GM12878 (cell line): ENCODE measurements around the gene ARFIP1. TPM values are rescaled to one million over a fixed set of nuclear protein-coding genes. Genes with fewer than 3 reads are reported as not detected.

Source experiments
- ATAC-seq: fragments of 200-7000 bp; cut with Tn5 transposase; 3 replicates; pipeline ENCODE4 v1.9.1; 2020; ENCODE audit warnings: mild to moderate bottlenecking, moderate library complexity
- BruUV-seq: library from RNA; stranded (reverse); fragments of 400-500 nt; replicated peaks from 2 replicates; lab custom pipeline; 2021; lab: Mats Ljungman, UMichigan
- CTCF ChIA-PET: fragments of 300-600 bp; sonication (Branson Sonifier 250); formaldehyde crosslinking; extraction: SDS; loops from one replicate; lab custom pipeline; 2021; ENCODE audit warnings: inconsistent platforms; lab: Yijun Ruan, JAX
- POLR2A ChIA-PET: fragments of 350-600 bp; formaldehyde crosslinking; extraction: SDS; loops from one replicate; lab custom pipeline; 2021; ENCODE audit warnings: inconsistent platforms; lab: Charles Lee
- RAD21 ChIA-PET: fragments of 300-600 bp; sonication (Branson Sonifier 250); formaldehyde crosslinking; loops from one replicate; lab custom pipeline; 2023; ENCODE audit warnings: antibody characterized with exemption; ENCODE audit not compliant: unreplicated experiment; lab: Charles Lee
- SMC1A ChIA-PET: fragments of 300-600 bp; sonication (Branson Sonifier 250); formaldehyde crosslinking; loops from one replicate; lab custom pipeline; 2023; ENCODE audit not compliant: unreplicated experiment, uncharacterized antibody; lab: Charles Lee
- DNase-seq: peaks from one replicate; pipeline ENCODE4 v3.0.0-alpha.2; 2011; ENCODE audit warnings: low read depth, low spot score
- FAIRE-seq: peaks from 3 replicates; lab custom pipeline; 2011; peaks lifted over from hg19 to GRCh38; lab: Jason Lieb, UNC
- H2AFZ ChIP-seq: 2 replicates; pipeline ENCODE4 v1.6.0; 2011; ENCODE audit warnings: low read depth, low read length, control low read depth; ENCODE audit not compliant: control insufficient read depth
- H3K27ac ChIP-seq: 2 replicates; pipeline ENCODE4 v1.5.1; 2011; ENCODE audit warnings: control low read depth; ENCODE audit not compliant: control insufficient read depth, insufficient read depth
- H3K27me3 ChIP-seq, 2 experiments: replicated peaks in 1 of 2; 2 replicates each; pipeline versions ENCODE4 v1.6.0 to v1.6.1; 2011; ENCODE audit warnings: low read length in 1 of 2; ENCODE audit not compliant: control insufficient read depth in 2 of 2, insufficient read depth in 2 of 2
- H3K36me3 ChIP-seq, 2 experiments: 2 replicates each; pipeline ENCODE4 v1.5.1; 2011; ENCODE audit warnings: low read length in 1 of 2; ENCODE audit not compliant: control insufficient read depth in 2 of 2, insufficient read depth in 2 of 2
- H3K4me1 ChIP-seq: 2 replicates; pipeline ENCODE4 v1.6.1; 2011; ENCODE audit warnings: mild to moderate bottlenecking, low read length, moderate library complexity, mixed read lengths; ENCODE audit not compliant: control insufficient read depth, insufficient read depth
- H3K4me2 ChIP-seq: 2 replicates; pipeline ENCODE4 v1.6.0; 2011; ENCODE audit warnings: control low read depth; ENCODE audit not compliant: control insufficient read depth, insufficient read depth
- H3K4me3 ChIP-seq: fragments of 200-600 bp; sonication (generic); 2 replicates; pipeline ENCODE4 v1.5.1; 2016
- H3K79me2 ChIP-seq: 2 replicates; pipeline ENCODE4 v1.6.0; 2011; ENCODE audit warnings: low read length; ENCODE audit not compliant: control insufficient read depth, insufficient read depth
- H3K9ac ChIP-seq: 2 replicates; pipeline ENCODE4 v1.8.0; 2011; ENCODE audit warnings: low read length, control low read depth, mixed read lengths; ENCODE audit not compliant: control insufficient read depth, insufficient read depth
- H3K9me3 ChIP-seq: replicated peaks from 3 replicates; pipeline ENCODE4 v1.5.1; 2011; ENCODE audit warnings: mild to moderate bottlenecking, low read length; ENCODE audit not compliant: control insufficient read depth, insufficient read depth
- H4K20me1 ChIP-seq: 2 replicates; pipeline ENCODE4 v1.6.0; 2011; ENCODE audit not compliant: control insufficient read depth, insufficient read depth
- CEBPB ChIP-seq, 2 experiments: fragments of 150-350 bp in 1 of 2; IDR thresholded peaks; 2 replicates each; pipeline ENCODE4 v1.6.1; 2012 to 2014; ENCODE audit warnings: low read depth in 2 of 2, low read length in 2 of 2, borderline replicate concordance in 1 of 2, inconsistent platforms in 1 of 2
- DPF2 ChIP-seq: fragments of 450-650 bp; IDR thresholded peaks from 2 replicates; pipeline ENCODE4 v1.6.1; 2017; ENCODE audit warnings: mild to moderate bottlenecking
- EP300 ChIP-seq, 2 experiments: fragments of 150-350 bp in 1 of 2; IDR thresholded peaks; 2 replicates each; pipeline ENCODE4 v1.6.1; 2011 to 2012; ENCODE audit warnings: low read depth in 2 of 2, low read length in 2 of 2, borderline replicate concordance in 1 of 2, improper control_type of control experiment in 1 of 2, inconsistent platforms in 1 of 2; ENCODE audit not compliant: control insufficient read depth in 1 of 2
- EZH2 ChIP-seq: IDR thresholded peaks from 2 replicates; pipeline ENCODE4 v1.6.1; 2012; ENCODE audit warnings: low read depth, mild to moderate bottlenecking, control low read depth, inconsistent platforms, low read length, borderline replicate concordance; ENCODE audit not compliant: control insufficient read depth
- FOS ChIP-seq: IDR thresholded peaks from 3 replicates; pipeline ENCODE4 v1.6.1; 2011; ENCODE audit warnings: borderline replicate concordance; ENCODE audit not compliant: insufficient read length; ENCODE audit errors: extremely low read depth
- JUNB ChIP-seq: IDR thresholded peaks from 2 replicates; pipeline ENCODE4 v1.6.1; 2016; ENCODE audit warnings: antibody characterized with exemption, mild to moderate bottlenecking
- MYC ChIP-seq: IDR thresholded peaks from 2 replicates; pipeline ENCODE4 v1.6.1; 2011; ENCODE audit warnings: mild to moderate bottlenecking, low read length, moderate library complexity, inconsistent platforms; ENCODE audit not compliant: insufficient read depth, insufficient replicate concordance, insufficient read length, severe bottlenecking
- NFXL1 ChIP-seq: fragments of 450-650 bp; IDR thresholded peaks from 2 replicates; pipeline ENCODE4 v1.6.1; 2017; ENCODE audit warnings: antibody characterized with exemption, mild to moderate bottlenecking, borderline replicate concordance
- NR2C2 ChIP-seq: IDR thresholded peaks from 2 replicates; pipeline ENCODE4 v1.6.1; 2011; ENCODE audit warnings: borderline replicate concordance, low read depth; ENCODE audit not compliant: control insufficient read depth, insufficient read length
- RAD21 ChIP-seq: IDR thresholded peaks from 2 replicates; pipeline ENCODE4 v1.6.1; 2011; ENCODE audit warnings: mild to moderate bottlenecking, low read depth, low read length, moderate library complexity; ENCODE audit not compliant: insufficient read depth
- SPI1 ChIP-seq: IDR thresholded peaks from 2 replicates; pipeline ENCODE4 v1.6.1; 2011; ENCODE audit warnings: low read depth, mild to moderate bottlenecking, low read length, moderate library complexity, borderline replicate concordance; ENCODE audit not compliant: insufficient read depth
- STAT1 ChIP-seq: fragments of 450-650 bp; conservative IDR thresholded peaks from 2 replicates; pipeline ENCODE4 v1.6.1; 2014; ENCODE audit warnings: antibody characterized with exemption, mild to moderate bottlenecking
- TBL1XR1 ChIP-seq: IDR thresholded peaks from 2 replicates; pipeline ENCODE4 v1.6.1; 2012; ENCODE audit warnings: low read depth, low read length, improper control_type of control experiment
- ZNF207 ChIP-seq: fragments of 450-650 bp; IDR thresholded peaks from 2 replicates; pipeline ENCODE4 v1.6.1; 2014; ENCODE audit warnings: antibody characterized with exemption, mild to moderate bottlenecking, borderline replicate concordance
- ZZZ3 ChIP-seq: IDR thresholded peaks from 2 replicates; pipeline ENCODE4 v1.6.1; 2011; ENCODE audit warnings: low read depth; ENCODE audit not compliant: control insufficient read depth, insufficient read length
- WGBS: methylation state at CpG from one replicate; pipeline ENCODE4 v1.1.6; 2016; ENCODE audit warnings: low lambda C conversion rate; ENCODE audit not compliant: insufficient replicate concordance, insufficient coverage; ENCODE audit errors: missing lambda C conversion rate; 5-methylcytosine and 5-hydroxymethylcytosine counted together
- in situ Hi-C: fragments of 300-500 bp; cut with MboI; formaldehyde crosslinking; loops from 9 replicates; pipeline ENCODE4 v1.14.3; 2018; ENCODE audit warnings: mixed read lengths
- intact Hi-C: fragments of 100-400 bp; cut with micrococcal nuclease; formaldehyde crosslinking; loops from one replicate; pipeline ENCODE4 v1.14.2; 2022; ENCODE audit not compliant: unreplicated experiment
- polyA plus RNA-seq, 11 experiments: library from polyadenylated mRNA; depleted of rRNA in 4 of 11; unstranded in 6 of 11; stranded (reverse) in 5 of 11; fragments of >200 nt; fragmentation: Nextera tagmentation in 4 of 11; fragmentation: Illumina TruSeq in 1 of 11; extraction: Ambion mirVana in 4 of 11; extraction: Trizol in 1 of 11; gene quantifications; 1 replicate in 1 of 11; 2 replicates in 10 of 11; pipeline versions ENCODE4 v1.2.1 to v1.2.3, GENCODE V29; 2011 to 2016; ENCODE audit warnings: inconsistent platforms in 2 of 11, missing spikeins in 2 of 11, low read depth in 1 of 11
- total RNA-seq, 4 experiments: library from RNA; depleted of rRNA in 3 of 4; stranded (reverse); fragments of >200 nt in 3 of 4; fragmentation: Illumina TruSeq in 1 of 4; extraction: Trizol in 1 of 4; gene quantifications; 2 replicates each; pipeline versions ENCODE4 v1.2.1 to v1.2.3, GENCODE V29; 2013 to 2021

ARFIP1 gene
- total and polyA plus RNA-seq, 10 of the 15 experiments (the other 5 are each of a cell fraction or from before 2014, with no cell fraction given) = 9.5 to 21.7 (median 15.4) TPM

GRCh38 chr4:152819026-152819645 lies 39.4 kb downstream of the ARFIP1 start:
- POLR2A ChIA-PET = no interaction called here
- H3K9ac ChIP-seq = no peak overlapping the region
- no peak overlapping the region for H3K4me3 ChIP-seq
- H3K4me2 ChIP-seq = no peak overlapping the region
- no peak for ATAC-seq
- TF ChIP-seq DPF2 (no peak), ZNF207 (no peak), SPI1 (no peak), TBL1XR1 (no peak), EZH2 (no peak), ZZZ3 (no peak), FOS (no peak), EP300 (IDR thresholded peaks at IDR 0.05; ENCODE audit: borderline replicate concordance in 1 of 2, control insufficient read depth in 1 of 2, low read depth in 2 of 2, low read length in 2 of 2) (no peak), NR2C2 (no peak), STAT1 (no peak), RAD21 (no peak), CEBPB (IDR thresholded peaks at IDR 0.05; ENCODE audit: borderline replicate concordance in 1 of 2, low read depth in 2 of 2, low read length in 2 of 2) (no peak), MYC (no peak), JUNB (no peak), NFXL1 (no peak)
- H4K20me1 ChIP-seq = no peaks in the 10 kb centered on the region
- FAIRE-seq = no peak
- RAD21 ChIA-PET = interaction anchor here (1.6 kb wide), 1 partner anchor 40 kb away, joined by 4 read pairs; no protein-coding TSS in a partner anchor
- H3K36me3 ChIP-seq = peaks cover 0 to 3% of the 10 kb centered on the region in 2 experiments; a peak in 2 of 4 replicates
- no peak for DNase-seq
- H3K9me3 ChIP-seq = peaks cover 7% of the 10 kb centered on the region; the same call in 2 of the 3 replicates
- H3K79me2 ChIP-seq = no peaks in the 10 kb centered on the region
- no peaks in the 10 kb centered on the region for H3K27me3 ChIP-seq
- CTCF ChIA-PET = no interaction called here
- no peaks in the 10 kb centered on the region for H3K4me1 ChIP-seq
- no peak overlapping the region for H2AFZ ChIP-seq
- no peak overlapping the region for H3K27ac ChIP-seq
- no TSS peak for BruUV-seq
- in situ Hi-C loops (no loop called here), intact Hi-C loops (no loop called here)
- SMC1A ChIA-PET = interaction anchor here (1.2 to 1.5 kb wide), 2 partner anchors 9 to 25 kb away, joined by 4 read pairs; no protein-coding TSS in a partner anchor
- over 99% methylated on average over 7 of the region's 7 CpGs for WGBS
